ENCODE measurements around the gene CYP21A2.

DNA sequence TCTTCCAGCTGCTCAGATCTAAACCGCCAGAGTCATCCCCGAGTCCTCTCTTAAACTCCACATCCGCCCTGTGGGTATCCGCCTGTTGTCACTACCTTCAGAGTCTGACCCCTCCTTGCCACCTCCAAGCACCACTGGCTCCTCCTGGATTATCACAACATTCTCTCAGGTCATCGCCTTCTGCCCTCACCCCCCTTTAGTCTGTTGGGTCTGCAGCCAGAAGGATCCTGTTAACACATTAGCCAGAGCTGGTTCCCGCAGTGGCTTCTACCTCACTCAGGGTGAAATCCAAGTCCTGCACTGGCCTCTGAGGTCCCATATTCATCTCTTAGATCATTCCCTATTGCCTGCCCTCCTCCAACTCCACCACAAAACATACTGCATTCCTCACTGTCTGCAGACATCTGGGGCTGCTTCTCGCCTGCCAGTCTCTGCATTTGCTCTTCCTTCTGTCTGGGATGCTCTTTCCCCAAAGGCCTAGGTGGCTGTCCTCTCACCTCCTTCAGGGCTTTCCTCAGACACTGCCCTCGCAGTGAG lies 36.8 kb downstream of the CYP21A2 start:
- TF ChIP-seq POLR2A (IDR thresholded peaks at IDR 0.05; ENCODE audit: extremely low read depth, insufficient read length) = no peak
- TF ChIP-seq, protein P1, sequence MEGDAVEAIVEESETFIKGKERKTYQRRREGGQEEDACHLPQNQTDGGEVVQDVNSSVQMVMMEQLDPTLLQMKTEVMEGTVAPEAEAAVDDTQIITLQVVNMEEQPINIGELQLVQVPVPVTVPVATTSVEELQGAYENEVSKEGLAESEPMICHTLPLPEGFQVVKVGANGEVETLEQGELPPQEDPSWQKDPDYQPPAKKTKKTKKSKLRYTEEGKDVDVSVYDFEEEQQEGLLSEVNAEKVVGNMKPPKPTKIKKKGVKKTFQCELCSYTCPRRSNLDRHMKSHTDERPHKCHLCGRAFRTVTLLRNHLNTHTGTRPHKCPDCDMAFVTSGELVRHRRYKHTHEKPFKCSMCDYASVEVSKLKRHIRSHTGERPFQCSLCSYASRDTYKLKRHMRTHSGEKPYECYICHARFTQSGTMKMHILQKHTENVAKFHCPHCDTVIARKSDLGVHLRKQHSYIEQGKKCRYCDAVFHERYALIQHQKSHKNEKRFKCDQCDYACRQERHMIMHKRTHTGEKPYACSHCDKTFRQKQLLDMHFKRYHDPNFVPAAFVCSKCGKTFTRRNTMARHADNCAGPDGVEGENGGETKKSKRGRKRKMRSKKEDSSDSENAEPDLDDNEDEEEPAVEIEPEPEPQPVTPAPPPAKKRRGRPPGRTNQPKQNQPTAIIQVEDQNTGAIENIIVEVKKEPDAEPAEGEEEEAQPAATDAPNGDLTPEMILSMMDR (IDR thresholded peaks at IDR 0.05; ENCODE audit: low read depth, low read length) = no peak
- no peak for TF ChIP-seq MYC (IDR thresholded peaks at IDR 0.05; ENCODE audit: low read depth, low read length)
